Thoracic aorta (tissue), 2 donors: ENCODE data around the gene FGD6. TPM values are rescaled to one million over a fixed set of nuclear protein-coding genes. Genes with fewer than 3 reads are reported as not detected.

Source experiments
- ATAC-seq: fragments of 150-250 bp; one replicate; pipeline ENCODE4 v1.8.0; 2017; ENCODE audit warnings: low read depth; ENCODE audit not compliant: insufficient number of reproducible peaks, low FRiP score
- DNase-seq: peaks from one replicate; pipeline ENCODE4 v3.0.0-alpha.2; 2020; ENCODE audit warnings: low spot score
- H3K27ac ChIP-seq, 2 donors: fragments of 200-600 bp; sonication (generic); 1 replicate in 1 of 2; 2 replicates in 1 of 2; pipeline ENCODE4 v1.5.1; 2016; ENCODE audit warnings: mild to moderate bottlenecking in 2 of 2, moderate library complexity in 2 of 2
- H3K27me3 ChIP-seq: fragments of 200-600 bp; sonication (generic); replicated peaks from 2 replicates; pipeline ENCODE4 v1.6.0; 2016; ENCODE audit warnings: mild to moderate bottlenecking; ENCODE audit not compliant: insufficient read depth
- H3K36me3 ChIP-seq: fragments of 200-600 bp; sonication (generic); one replicate; pipeline ENCODE4 v1.5.1; 2016
- H3K4me1 ChIP-seq, 2 donors: fragments of 200-600 bp; sonication (generic); 1 replicate in 1 of 2; 2 replicates in 1 of 2; pipeline versions ENCODE4 v1.5.1 to v1.6.0; 2016; ENCODE audit warnings: low read depth in 2 of 2, mild to moderate bottlenecking in 1 of 2; ENCODE audit not compliant: control insufficient read depth in 1 of 2
- H3K4me3 ChIP-seq: fragments of 200-600 bp; sonication (generic); 2 replicates; pipeline ENCODE4 v1.5.1; 2016; ENCODE audit warnings: mild to moderate bottlenecking
- H3K9me3 ChIP-seq: fragments of 200-600 bp; sonication (generic); 2 replicates; pipeline ENCODE4 v1.5.1; 2016
- CTCF ChIP-seq: fragments of 200-600 bp; sonication (generic); IDR thresholded peaks from one replicate; pipeline ENCODE4 v1.5.1; 2019; ENCODE audit warnings: antibody characterized with exemption
- total RNA-seq, 2 donors: library from RNA; depleted of rRNA; stranded (reverse); fragments of >200 nt; gene quantifications; one replicate each; pipeline versions ENCODE4 v1.1.0 to v1.2.3, GENCODE V29; 2016

The FGD6 gene
- total RNA-seq, 2 donors from 2014 or later, result 8.4 to 9.8 TPM

- ATAC-seq (no peak), DNase-seq (no peak)
- Histone ChIP-seq H3K4me1 (peaks cover 6% of the 10 kb centered on the region in 2 donors), H3K9me3 (no peaks in the 10 kb centered on the region), H3K27me3 (no peaks in the 10 kb centered on the region), H3K4me3 (no peak overlapping the region), H3K36me3 (no peaks in the 10 kb centered on the region), H3K27ac (no peak overlapping the region)
- TF ChIP-seq CTCF, result no peak
These were observed 83.2 kb downstream of the FGD6 start for GRCh38 chr12:95134085-95134484.

GRCh38 chr12:95131589-95132340 is 85.5 kb downstream of the FGD6 start:
- no peak for DNase-seq
- no peak for TF ChIP-seq CTCF
- H3K27ac ChIP-seq, result peak overlapping the region in 1 of 2 donors; percentile 19
- no peak overlapping the region for H3K4me3 ChIP-seq
- no peak for ATAC-seq
- no peaks in the 10 kb centered on the region for H3K36me3 ChIP-seq
- H3K4me1 ChIP-seq, result peaks cover 6% of the 10 kb centered on the region in 2 donors
- no peaks in the 10 kb centered on the region for H3K9me3 ChIP-seq
- no peaks in the 10 kb centered on the region for H3K27me3 ChIP-seq

GRCh38 chr12:95130096-95130495 is 87.2 kb downstream of the FGD6 start:
- Histone ChIP-seq H3K27me3 (no peaks in the 10 kb centered on the region), H3K4me1 (peaks cover 6% of the 10 kb centered on the region in 2 donors), H3K27ac (no peak overlapping the region), H3K9me3 (no peaks in the 10 kb centered on the region), H3K4me3 (no peak overlapping the region), H3K36me3 (no peaks in the 10 kb centered on the region)
- DNase-seq (no peak), ATAC-seq (no peak)
- TF ChIP-seq CTCF, result no peak

GRCh38 chr12:95129115-95129514 is 88.2 kb downstream of the FGD6 start:
- Histone ChIP-seq H3K36me3 (no peaks in the 10 kb centered on the region), H3K9me3 (no peaks in the 10 kb centered on the region), H3K27me3 (no peaks in the 10 kb centered on the region), H3K4me1 (peaks cover 6 to 12% of the 10 kb centered on the region in 2 donors), H3K27ac (no peak overlapping the region), H3K4me3 (no peak overlapping the region)
- ATAC-seq (no peak), DNase-seq (no peak)
- TF ChIP-seq CTCF, result no peak

GRCh38 chr12:95126736-95127135 is 90.5 kb downstream of the FGD6 start:
- Histone ChIP-seq H3K4me3 (no peak overlapping the region), H3K36me3 (no peaks in the 10 kb centered on the region), H3K27me3 (no peaks in the 10 kb centered on the region), H3K9me3 (no peaks in the 10 kb centered on the region), H3K4me1 (peaks cover 1 to 11% of the 10 kb centered on the region in 2 donors), H3K27ac (no peak overlapping the region)
- ATAC-seq (no peak), DNase-seq (no peak)
- no peak for TF ChIP-seq CTCF
